Spinal cord (tissue), 10 donors: ENCODE data around the gene GPR78. TPM values are rescaled to one million over a fixed set of nuclear protein-coding genes. Genes with fewer than 3 reads are reported as not detected.

Source experiments
- DNase-seq, 6 donors: peaks; one replicate each; pipeline versions ENCODE4 v3.0.0 to v3.0.0-alpha.2; 2013 to 2015; ENCODE audit warnings: low spot score in 6 of 6, low read depth in 4 of 6
- H3K27ac ChIP-seq: one replicate; pipeline ENCODE4 v1.5.1; 2013; ENCODE audit warnings: low read depth, low read length, control low read depth
- H3K27me3 ChIP-seq: one replicate; pipeline ENCODE4 v1.6.1; 2013; ENCODE audit warnings: low read length; ENCODE audit not compliant: control insufficient read depth, insufficient read depth
- H3K36me3 ChIP-seq: one replicate; pipeline ENCODE4 v1.6.1; 2013; ENCODE audit warnings: low read length; ENCODE audit not compliant: control insufficient read depth, insufficient read depth
- H3K4me1 ChIP-seq: one replicate; pipeline ENCODE4 v1.6.1; 2013; ENCODE audit warnings: low read length; ENCODE audit not compliant: control insufficient read depth, insufficient read depth
- H3K4me3 ChIP-seq: one replicate; pipeline ENCODE4 v1.5.1; 2013; ENCODE audit warnings: low read depth, low read length, control low read depth
- H3K9me3 ChIP-seq: one replicate; pipeline ENCODE4 v1.6.1; 2013; ENCODE audit warnings: low read length; ENCODE audit not compliant: control insufficient read depth, insufficient read depth
- WGBS: methylation state at CpG from one replicate; pipeline ENCODE4 v1.1.5; 2013; ENCODE audit warnings: missing lambda C conversion rate; ENCODE audit not compliant: insufficient coverage; 5-methylcytosine and 5-hydroxymethylcytosine counted together
- polyA plus RNA-seq, 2 donors: library from polyadenylated mRNA; unstranded; fragments of 120-200 nt; gene quantifications; one replicate each; pipeline ENCODE4 v1.2.1, GENCODE V29; 2013; ENCODE audit not compliant: insufficient read length in 2 of 2
- total RNA-seq, 2 donors: library from RNA; depleted of rRNA in 1 of 2; stranded (reverse); fragments of 120-200 nt in 1 of 2; fragments of >200 nt in 1 of 2; gene quantifications; one replicate each; pipeline versions ENCODE4 v1.2.3 to v1.2.4, GENCODE V29; 2013 to 2014
- donor health status: healthy.

GPR78 gene
- total and polyA plus RNA-seq, 4 donors = 0.89 to 3.0 (median 1.1) TPM; not detected in 1

DNA sequence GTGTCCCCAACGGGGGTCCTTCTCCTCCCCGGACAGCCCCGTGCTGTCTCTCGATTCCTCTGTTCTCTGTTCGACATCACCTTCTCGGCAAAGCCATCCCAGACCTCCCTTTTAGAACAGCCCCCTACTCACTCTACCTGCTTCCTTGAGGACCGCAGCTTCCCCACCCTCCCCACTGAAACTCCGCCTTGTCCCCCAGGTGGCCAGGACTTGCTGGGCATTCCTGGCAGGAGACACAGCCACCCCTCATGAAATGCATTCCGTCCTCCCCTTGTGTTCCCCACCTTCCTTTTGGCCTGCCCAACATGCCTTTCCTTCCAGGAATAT, 34.8 kb upstream of the GPR78 start:
- H3K36me3 ChIP-seq = no peaks in the 10 kb centered on the region
- no peak overlapping the region for H3K27ac ChIP-seq
- DNase-seq = no peak

DNA sequence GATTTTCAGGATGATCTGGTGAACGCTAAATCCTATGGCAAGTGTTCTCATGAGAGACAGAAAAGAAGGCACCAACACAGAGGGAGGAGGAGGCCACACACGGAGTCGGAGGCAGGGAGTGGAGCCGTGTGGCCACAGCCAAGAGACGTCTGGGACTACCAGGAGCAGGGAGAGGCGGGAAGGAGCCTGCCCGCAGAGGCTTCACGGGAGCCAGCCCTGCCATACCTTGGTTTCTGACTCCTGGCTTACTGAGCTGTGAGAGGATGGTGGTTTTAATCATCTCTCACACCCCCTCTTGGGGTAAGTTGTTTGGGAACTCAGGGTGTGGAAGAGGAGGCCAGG, 33.5 kb upstream of the GPR78 start:
- Histone ChIP-seq H3K9me3 (no peaks in the 10 kb centered on the region), H3K4me3 (no peak overlapping the region), H3K36me3 (no peaks in the 10 kb centered on the region), H3K27me3 (no peaks in the 10 kb centered on the region), H3K27ac (no peak overlapping the region), H3K4me1 (no peaks in the 10 kb centered on the region)
- WGBS = 76% methylated on average over 6 of the region's 8 CpGs
- no peak for DNase-seq

More for the DNA sequence above, 34.8 kb upstream of the GPR78 start:
- H3K4me3 ChIP-seq = no peak overlapping the region
- H3K4me1 ChIP-seq = no peaks in the 10 kb centered on the region
- H3K27me3 ChIP-seq = no peaks in the 10 kb centered on the region
- 84% methylated on average over 8 of the region's 9 CpGs for WGBS
- no peaks in the 10 kb centered on the region for H3K9me3 ChIP-seq

DNA sequence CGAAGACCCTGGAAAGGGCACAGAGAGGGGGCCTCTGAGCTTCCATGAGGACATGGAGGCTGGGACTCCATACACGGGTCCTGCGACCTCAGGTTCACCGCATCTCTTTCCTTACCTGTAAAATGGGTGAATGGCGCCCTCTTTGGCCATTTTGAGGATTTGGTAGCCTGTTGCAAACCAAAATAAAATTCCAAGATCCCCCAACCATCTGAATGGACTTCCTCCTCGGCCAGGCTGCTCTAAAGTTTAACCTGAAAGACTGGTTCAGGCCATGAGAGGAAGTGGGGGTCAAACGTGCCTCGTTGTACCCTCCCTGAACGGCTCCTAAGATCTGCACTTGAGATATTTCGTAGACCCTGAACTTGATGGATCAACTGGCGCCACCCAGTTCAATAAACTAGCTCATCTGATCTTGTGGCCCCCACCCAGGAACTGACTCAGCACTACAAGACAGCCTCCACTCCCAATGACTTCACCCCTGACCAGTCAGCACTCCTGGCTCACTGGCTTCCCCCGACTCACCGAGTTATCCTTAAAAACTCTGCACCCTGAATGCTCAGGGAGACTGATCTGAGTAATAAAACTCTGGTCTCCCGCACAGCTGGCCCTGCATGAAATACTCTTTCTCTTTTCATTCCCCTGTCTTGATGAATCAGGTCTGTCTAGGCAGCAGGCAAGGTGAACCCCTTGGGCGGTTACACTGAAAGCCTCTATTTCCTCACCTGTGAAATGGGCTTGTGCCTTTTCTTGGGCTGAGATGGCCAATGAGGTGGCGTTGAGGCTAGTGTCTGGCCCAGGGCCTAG, 32.9 kb upstream of the GPR78 start:
- no peaks in the 10 kb centered on the region for H3K4me1 ChIP-seq
- 77% methylated on average over 12 of the region's 16 CpGs for WGBS
- no peak overlapping the region for H3K27ac ChIP-seq
- no peak for DNase-seq
- H3K4me3 ChIP-seq = no peak overlapping the region
- no peaks in the 10 kb centered on the region for H3K9me3 ChIP-seq
- H3K36me3 ChIP-seq = no peaks in the 10 kb centered on the region
- H3K27me3 ChIP-seq = no peaks in the 10 kb centered on the region

DNA sequence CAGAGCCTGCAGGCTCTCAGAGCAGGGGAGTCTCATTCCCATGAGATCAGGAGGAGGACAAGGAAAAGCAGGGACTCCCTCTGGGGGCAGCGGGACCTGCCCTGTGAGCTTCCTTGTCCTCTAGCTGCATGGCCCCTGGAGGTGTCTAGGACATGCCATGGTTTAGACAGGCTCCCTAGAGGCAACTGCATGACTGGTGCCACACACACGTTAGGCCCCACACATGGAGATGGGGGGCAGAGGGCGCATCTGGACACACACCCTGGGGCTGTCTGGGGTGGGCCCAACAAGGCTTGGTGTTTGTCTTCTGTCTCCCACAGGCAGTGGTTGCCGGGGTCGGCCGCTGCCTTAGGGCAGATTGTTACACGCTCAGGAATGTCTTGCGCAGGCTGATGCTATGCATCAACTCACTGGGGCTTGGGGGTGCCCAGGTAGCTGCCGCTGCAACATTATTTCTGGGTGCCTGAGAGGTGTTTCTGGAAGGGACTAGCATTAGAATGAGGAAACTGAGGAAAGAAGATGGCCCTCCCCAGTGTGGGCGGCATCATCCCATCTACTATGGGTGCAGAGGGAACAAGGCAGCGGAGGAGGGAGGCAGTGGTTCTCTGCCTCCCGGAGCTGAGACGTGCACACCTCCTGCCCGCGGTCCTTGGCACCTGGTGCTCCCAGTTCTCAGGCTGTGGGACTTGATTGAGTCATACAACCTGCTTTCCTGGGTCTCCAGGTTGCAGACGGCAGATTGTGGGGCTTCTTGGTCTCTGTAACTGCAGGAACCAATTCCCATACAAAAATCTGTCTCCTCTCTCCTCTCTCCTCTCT, 32.1 kb upstream of the GPR78 start:
- Histone ChIP-seq H3K36me3 (no peaks in the 10 kb centered on the region), H3K4me1 (no peaks in the 10 kb centered on the region), H3K27me3 (no peaks in the 10 kb centered on the region), H3K4me3 (no peak overlapping the region), H3K9me3 (no peaks in the 10 kb centered on the region), H3K27ac (no peak overlapping the region)
- DNase-seq = no peak
- WGBS = 90% methylated on average over 15 of the region's 16 CpGs

DNA sequence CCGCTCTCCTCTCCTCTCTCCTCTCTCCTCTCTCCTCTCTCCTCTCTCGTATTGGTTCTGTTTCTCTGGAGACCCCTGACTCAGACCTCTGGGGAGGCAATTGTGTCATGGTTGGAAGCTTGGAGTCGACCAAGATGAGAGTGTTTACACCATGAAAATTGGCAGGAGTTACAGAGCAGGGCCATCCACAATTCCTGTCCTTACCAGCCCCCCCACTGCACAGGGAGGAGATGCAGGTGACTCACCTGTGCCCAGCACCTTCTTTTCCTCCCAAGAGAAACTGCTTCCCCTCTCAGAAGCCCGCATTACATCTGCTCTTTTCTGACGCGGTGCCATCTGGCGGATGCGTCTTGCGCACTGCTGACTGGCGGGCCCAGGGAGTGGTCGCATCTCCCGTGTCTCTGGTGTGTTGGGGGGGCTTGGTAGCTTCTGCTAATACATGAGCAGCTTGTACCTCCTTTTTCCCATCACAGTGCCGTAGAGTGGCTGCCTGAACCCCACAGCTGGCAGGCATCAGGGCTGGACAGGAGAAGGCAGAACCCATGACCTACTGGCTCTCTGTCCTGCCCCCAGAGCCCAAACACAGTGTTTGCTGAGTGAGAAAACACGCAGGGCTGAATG, 31.4 kb upstream of the GPR78 start:
- DNase-seq = no peak
- 86% methylated on average over 7 of the region's 14 CpGs for WGBS

DNA sequence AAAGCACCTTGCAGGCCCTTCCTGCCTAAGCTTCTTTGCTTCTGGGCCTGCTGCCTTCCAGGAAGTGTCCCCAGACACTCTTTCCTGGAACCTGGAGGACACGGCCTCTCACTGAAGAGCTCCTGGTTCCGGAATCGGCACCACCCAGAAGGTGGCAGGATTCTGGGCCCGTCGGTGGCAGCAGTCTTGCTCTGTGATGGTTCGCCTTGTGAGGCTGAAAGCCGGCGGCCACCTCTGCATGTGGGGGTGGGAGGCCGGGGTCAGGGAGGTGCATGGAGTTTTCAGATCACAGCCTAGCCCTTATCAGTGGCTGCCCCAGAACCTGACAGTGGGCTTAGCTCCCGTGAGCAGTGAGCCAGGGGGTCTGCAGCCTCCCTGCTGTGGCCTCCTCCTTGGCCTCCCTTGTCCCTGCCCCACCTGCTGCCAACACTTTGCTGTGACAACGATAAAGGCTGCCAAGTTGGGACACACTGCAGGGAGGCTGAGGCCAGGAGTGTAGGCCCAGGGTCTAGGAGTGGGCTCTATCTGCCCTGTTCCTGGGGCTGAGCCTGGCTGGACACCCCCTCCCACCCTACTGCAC, 30.8 kb upstream of the GPR78 start:
- no peak overlapping the region for H3K4me3 ChIP-seq
- H3K27ac ChIP-seq = no peak overlapping the region
- WGBS = 80% methylated on average over 11 of the region's 11 CpGs

More for the DNA sequence above, 31.4 kb upstream of the GPR78 start:
- Histone ChIP-seq H3K4me1 (no peaks in the 10 kb centered on the region), H3K27ac (no peak overlapping the region), H3K4me3 (no peak overlapping the region), H3K27me3 (no peaks in the 10 kb centered on the region), H3K36me3 (no peaks in the 10 kb centered on the region), H3K9me3 (no peaks in the 10 kb centered on the region)

DNA sequence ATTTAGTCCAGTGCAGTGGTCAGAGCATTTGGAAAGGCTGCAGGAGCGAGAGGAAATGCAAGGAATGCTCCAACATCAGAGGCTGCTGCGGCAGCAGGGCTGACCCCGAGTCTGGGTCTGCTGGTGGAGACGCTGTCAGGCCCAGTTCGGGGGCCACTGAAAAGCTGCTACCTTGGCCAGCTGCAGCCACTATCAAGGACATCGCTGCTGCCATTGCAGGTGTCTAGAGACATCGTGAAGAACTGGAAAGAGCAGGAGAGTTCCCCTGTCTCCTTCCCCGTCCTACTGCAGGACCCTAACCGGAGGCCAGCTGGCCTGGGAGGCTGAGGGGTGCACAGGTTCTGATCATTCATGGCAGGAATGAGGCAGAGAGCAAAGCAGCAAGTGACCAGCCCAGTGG, 29.5 kb upstream of the GPR78 start:
- DNase-seq = no peak
- WGBS = 84% methylated on average over 9 of the region's 9 CpGs
- no peaks in the 10 kb centered on the region for H3K9me3 ChIP-seq
- no peaks in the 10 kb centered on the region for H3K36me3 ChIP-seq
- no peaks in the 10 kb centered on the region for H3K27me3 ChIP-seq
- H3K4me3 ChIP-seq = no peak overlapping the region
- H3K4me1 ChIP-seq = no peaks in the 10 kb centered on the region
- H3K27ac ChIP-seq = no peak overlapping the region

More for the DNA sequence above, 30.8 kb upstream of the GPR78 start:
- no peak for DNase-seq
- Histone ChIP-seq H3K4me1 (no peaks in the 10 kb centered on the region), H3K9me3 (no peaks in the 10 kb centered on the region), H3K27me3 (no peaks in the 10 kb centered on the region), H3K36me3 (no peaks in the 10 kb centered on the region)

DNA sequence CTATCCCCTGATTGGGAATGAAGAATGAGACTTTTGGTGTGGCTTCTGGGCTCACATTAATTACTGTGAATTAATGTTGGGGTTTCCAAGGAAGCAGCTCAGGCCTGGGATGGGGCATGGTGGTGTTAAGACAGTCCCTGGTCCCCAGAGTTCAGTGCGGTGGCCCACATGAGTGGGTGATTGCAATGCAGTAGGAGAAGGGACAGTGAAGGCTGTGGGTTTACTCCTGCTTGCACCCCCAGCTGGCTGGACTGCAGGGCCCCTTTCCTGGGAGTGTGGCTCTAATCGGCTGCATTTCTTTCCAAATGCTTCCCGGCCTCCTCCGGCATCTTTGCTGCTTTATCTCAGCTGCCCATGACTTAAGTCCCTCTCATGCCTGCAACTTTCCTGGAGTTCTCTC, 28.2 kb upstream of the GPR78 start:
- Histone ChIP-seq H3K9me3 (no peaks in the 10 kb centered on the region), H3K4me3 (no peak overlapping the region), H3K27me3 (no peaks in the 10 kb centered on the region), H3K4me1 (no peaks in the 10 kb centered on the region), H3K36me3 (no peaks in the 10 kb centered on the region), H3K27ac (no peak overlapping the region)
- WGBS = 88% methylated on average over 4 of the region's 4 CpGs
- DNase-seq = no peak

DNA sequence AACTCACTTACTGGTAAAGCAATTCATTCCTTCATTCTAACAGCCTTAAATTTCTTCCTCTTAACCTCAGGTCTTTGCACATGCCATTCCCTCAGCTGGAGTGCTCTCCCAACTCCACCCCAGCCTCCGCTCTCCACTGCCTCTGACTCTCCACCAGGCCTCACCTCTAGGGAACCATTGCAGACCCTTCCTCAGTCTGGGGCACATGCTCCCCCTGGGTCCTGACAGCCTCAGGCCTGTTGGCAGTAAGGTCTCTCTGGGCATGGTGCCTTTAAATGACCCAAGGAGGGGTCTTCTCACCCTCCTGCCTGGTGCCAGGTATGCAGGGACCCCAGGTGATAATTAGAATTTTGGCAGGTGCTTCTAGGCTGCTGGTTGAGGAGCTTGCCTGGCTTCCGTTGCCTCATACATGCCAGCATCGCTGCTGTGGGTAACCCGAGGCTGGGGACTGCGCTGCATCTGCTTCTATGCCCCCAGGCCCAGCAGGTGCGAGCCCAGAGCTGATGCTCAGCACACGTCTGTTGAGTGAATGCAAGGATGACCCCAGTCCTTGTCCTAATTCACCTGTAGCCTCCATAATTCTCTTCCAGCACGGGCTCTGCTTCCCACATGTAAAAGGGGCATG, 27.5 kb upstream of the GPR78 start:
- H3K27ac ChIP-seq = no peak overlapping the region
- H3K4me3 ChIP-seq = no peak overlapping the region
- 82% methylated on average over 7 of the region's 8 CpGs for WGBS
- no peaks in the 10 kb centered on the region for H3K27me3 ChIP-seq
- DNase-seq = no peak
- no peaks in the 10 kb centered on the region for H3K4me1 ChIP-seq
- H3K9me3 ChIP-seq = no peaks in the 10 kb centered on the region
- H3K36me3 ChIP-seq = no peaks in the 10 kb centered on the region
